Measurements from ENCODE around the gene VAMP4.

DNA sequence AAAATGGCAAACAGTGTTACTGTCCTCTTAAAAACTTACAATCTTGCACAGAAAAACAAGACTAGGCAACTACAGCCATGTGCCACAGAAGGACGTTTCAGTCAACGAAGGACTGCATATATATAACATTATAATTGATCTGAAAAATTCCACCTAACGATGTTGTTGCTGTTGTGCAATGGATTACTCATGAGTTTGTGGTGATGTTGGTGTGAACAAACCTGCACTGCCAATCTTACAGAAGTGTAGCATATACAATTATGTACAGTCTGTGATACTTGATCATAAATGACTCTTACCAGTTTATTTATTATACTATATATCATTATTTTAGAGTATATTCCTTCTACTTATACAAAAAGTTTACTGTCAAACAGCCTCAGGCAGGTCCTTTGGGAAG is 6.8 kb upstream of the VAMP4 start:
- TF ChIP-seq CTCF (IDR thresholded peaks at IDR 0.05 in 8 of 11, conservative IDR thresholded peaks at IDR 0.05 in 3 of 11) (no peak), POLR2A (IDR thresholded peaks at IDR 0.05) (no peak), POLR2AphosphoS5 (IDR thresholded peaks at IDR 0.05) (no peak)
